Measurements from ENCODE around the gene CCR4.

GRCh38 chr3:32912046-32912445, 39.4 kb upstream of the CCR4 start:
- no peak for TF ChIP-seq POLR2A (IDR thresholded peaks at IDR 0.05; ENCODE audit: low read length)
- no peak for TF ChIP-seq GATA1 (IDR thresholded peaks at IDR 0.05; ENCODE audit: low read depth, low read length)

Measured in erythroblast (primary cell).